ENCODE results near the gene AGAP1. TPM values are rescaled to one million over a fixed set of nuclear protein-coding genes. Genes with fewer than 3 reads are reported as not detected.

Gene AGAP1
- total RNA-seq, 4 donors from 2014 or later, result 7.2 to 19.6 (median 15.2) TPM

- H3K4me1 ChIP-seq, result no peaks in the 10 kb centered on the region
- DNase-seq, result no peak
- no peak overlapping the region for H3K27ac ChIP-seq
- TF ChIP-seq, protein P1, sequence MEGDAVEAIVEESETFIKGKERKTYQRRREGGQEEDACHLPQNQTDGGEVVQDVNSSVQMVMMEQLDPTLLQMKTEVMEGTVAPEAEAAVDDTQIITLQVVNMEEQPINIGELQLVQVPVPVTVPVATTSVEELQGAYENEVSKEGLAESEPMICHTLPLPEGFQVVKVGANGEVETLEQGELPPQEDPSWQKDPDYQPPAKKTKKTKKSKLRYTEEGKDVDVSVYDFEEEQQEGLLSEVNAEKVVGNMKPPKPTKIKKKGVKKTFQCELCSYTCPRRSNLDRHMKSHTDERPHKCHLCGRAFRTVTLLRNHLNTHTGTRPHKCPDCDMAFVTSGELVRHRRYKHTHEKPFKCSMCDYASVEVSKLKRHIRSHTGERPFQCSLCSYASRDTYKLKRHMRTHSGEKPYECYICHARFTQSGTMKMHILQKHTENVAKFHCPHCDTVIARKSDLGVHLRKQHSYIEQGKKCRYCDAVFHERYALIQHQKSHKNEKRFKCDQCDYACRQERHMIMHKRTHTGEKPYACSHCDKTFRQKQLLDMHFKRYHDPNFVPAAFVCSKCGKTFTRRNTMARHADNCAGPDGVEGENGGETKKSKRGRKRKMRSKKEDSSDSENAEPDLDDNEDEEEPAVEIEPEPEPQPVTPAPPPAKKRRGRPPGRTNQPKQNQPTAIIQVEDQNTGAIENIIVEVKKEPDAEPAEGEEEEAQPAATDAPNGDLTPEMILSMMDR (IDR thresholded peaks at IDR 0.05), result no peak
- TF ChIP-seq POLR2A (IDR thresholded peaks at IDR 0.05), result no peak
- no peaks in the 10 kb centered on the region for H3K27me3 ChIP-seq
- H3K36me3 ChIP-seq, result peaks cover 0 to 6% (median 0%) of the 10 kb centered on the region in 3 donors
- intact Hi-C loops (cut with DNase I), result no loop called here
- WGBS, 2 donors, result 71 to 73% methylated on average over 3 of the region's 3 CpGs
- no peak overlapping the region for H3K4me3 ChIP-seq
- no peaks in the 10 kb centered on the region for H3K9me3 ChIP-seq
Measured at GRCh38 chr2:235950473-235950809, 456.6 kb downstream of the AGAP1 start.

GRCh38 chr2:235951493-235951892 is 457.6 kb downstream of the AGAP1 start:
- H3K4me1 ChIP-seq, result no peaks in the 10 kb centered on the region
- no peaks in the 10 kb centered on the region for H3K9me3 ChIP-seq
- H3K27ac ChIP-seq, result no peak overlapping the region
- H3K27me3 ChIP-seq, result no peaks in the 10 kb centered on the region
- no peak for DNase-seq
- WGBS, 2 donors, result 55 to 71% methylated on average over 6 of the region's 6 CpGs
- peaks cover 0 to 6% (median 0%) of the 10 kb centered on the region in 3 donors for H3K36me3 ChIP-seq
- H3K4me3 ChIP-seq, result no peak overlapping the region
- TF ChIP-seq POLR2A (IDR thresholded peaks at IDR 0.05), result no peak
- intact Hi-C loops (cut with DNase I), result no loop called here

GRCh38 chr2:235951982-235952381 is 458.1 kb downstream of the AGAP1 start:
- H3K4me1 ChIP-seq, result no peaks in the 10 kb centered on the region
- WGBS, 2 donors, result 48 to 71% methylated on average over 2 of the region's 2 CpGs
- intact Hi-C loops (cut with DNase I), result no loop called here
- no peak for DNase-seq
- peaks cover 0 to 6% (median 0%) of the 10 kb centered on the region in 3 donors for H3K36me3 ChIP-seq
- no peaks in the 10 kb centered on the region for H3K9me3 ChIP-seq
- TF ChIP-seq POLR2A (IDR thresholded peaks at IDR 0.05), result no peak
- TF ChIP-seq, protein P1 (IDR thresholded peaks at IDR 0.05), result no peak
- no peaks in the 10 kb centered on the region for H3K27me3 ChIP-seq
- H3K27ac ChIP-seq, result no peak overlapping the region
- H3K4me3 ChIP-seq, result no peak overlapping the region

DNA sequence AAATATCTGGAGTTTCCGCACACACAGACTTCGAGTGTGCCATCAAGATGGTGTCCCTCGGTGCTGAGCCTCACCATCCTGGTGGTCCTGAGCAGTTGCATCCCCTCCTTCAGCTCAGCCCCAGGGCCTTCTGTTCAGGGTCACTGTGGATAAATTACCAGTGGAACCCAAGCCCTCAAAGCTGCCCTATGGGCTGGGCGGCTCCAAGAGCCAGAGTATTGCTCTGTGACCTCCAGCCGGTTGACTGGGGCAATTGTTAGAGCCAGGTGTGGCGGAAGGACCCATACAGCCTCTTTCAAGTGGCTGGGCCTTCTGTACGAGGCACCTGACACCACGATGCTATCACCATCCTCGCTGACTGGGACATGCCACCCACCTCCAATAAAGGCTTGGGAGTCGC is 458.9 kb downstream of the AGAP1 start:
- WGBS, 2 donors, result 86 to 99% methylated on average over 8 to 9 of the region's 10 CpGs

DNA sequence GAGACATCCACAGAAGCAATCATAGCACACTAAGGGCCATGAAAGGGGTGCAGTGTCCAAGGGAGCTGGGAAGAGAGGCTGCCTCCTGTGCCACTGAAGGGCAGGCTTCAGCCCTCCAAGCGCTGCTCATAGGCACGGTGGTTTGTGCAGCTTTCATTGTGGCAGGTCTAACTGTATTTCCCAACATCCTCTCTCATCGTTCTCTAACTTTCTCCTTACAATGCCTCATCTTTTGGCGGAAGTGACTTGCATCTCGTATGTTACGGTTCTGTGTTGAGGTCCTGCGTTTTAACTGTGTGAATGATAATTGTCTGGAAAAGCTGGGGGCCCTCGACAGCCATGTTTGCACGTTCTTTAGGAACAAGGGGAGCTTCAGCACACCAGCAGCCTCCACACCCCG is 460.4 kb downstream of the AGAP1 start:
- no peak for DNase-seq
- peaks cover 0 to 6% (median 0%) of the 10 kb centered on the region in 3 donors for H3K36me3 ChIP-seq
- TF ChIP-seq, protein P1 (IDR thresholded peaks at IDR 0.05), result no peak
- no peak for TF ChIP-seq POLR2A (IDR thresholded peaks at IDR 0.05)
- intact Hi-C loops (cut with DNase I), result no loop called here
- H3K9me3 ChIP-seq, result no peaks in the 10 kb centered on the region
- H3K4me1 ChIP-seq, result no peaks in the 10 kb centered on the region
- no peak overlapping the region for H3K4me3 ChIP-seq
- 90 to 92% methylated on average over 10 of the region's 10 CpGs for WGBS, 2 donors
- H3K27me3 ChIP-seq, result no peaks in the 10 kb centered on the region
- H3K27ac ChIP-seq, result no peak overlapping the region

More for the DNA sequence above, 458.9 kb downstream of the AGAP1 start:
- Histone ChIP-seq H3K27me3 (no peaks in the 10 kb centered on the region), H3K36me3 (peaks cover 0 to 6% (median 0%) of the 10 kb centered on the region in 3 donors), H3K4me3 (no peak overlapping the region), H3K9me3 (no peaks in the 10 kb centered on the region), H3K4me1 (no peaks in the 10 kb centered on the region), H3K27ac (no peak overlapping the region)
- DNase-seq, result no peak
- no peak for TF ChIP-seq POLR2A (IDR thresholded peaks at IDR 0.05)
- TF ChIP-seq, protein P1 (IDR thresholded peaks at IDR 0.05), result no peak
- intact Hi-C loops (cut with DNase I), result no loop called here

DNA sequence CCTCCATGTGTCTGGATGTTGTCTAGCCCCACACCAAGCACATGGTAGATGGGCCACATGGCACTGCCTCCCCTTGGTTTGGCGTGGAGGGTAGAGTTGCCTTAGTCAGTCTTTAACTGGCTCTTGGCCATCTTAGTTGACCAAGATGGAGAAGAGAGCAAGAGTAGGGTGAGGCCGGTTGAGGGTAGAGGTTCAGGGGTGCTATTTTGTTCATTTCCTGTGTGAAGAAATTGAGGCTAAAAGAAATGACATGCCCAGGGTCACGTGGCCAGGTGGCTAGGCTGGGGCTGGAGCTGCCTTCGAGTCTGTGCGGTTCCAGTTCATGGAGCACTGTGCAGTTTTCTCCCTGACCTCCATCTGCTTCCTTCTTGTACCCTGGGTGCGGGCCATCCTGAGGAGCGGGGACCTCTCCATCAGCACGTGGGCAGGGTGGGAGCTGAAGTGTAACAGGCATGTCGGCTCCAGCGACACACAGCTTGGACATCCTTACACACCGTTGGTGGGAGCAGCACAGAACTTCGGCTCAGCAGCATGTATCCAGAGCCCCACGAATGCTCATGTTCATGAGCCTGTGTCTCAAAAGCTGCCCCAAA is 461.1 kb downstream of the AGAP1 start:
- Histone ChIP-seq H3K4me1 (no peaks in the 10 kb centered on the region), H3K27ac (no peak overlapping the region), H3K36me3 (peaks cover 0 to 6% (median 0%) of the 10 kb centered on the region in 3 donors), H3K9me3 (no peaks in the 10 kb centered on the region), H3K4me3 (no peak overlapping the region), H3K27me3 (no peaks in the 10 kb centered on the region)
- intact Hi-C loops (cut with DNase I), result no loop called here
- 66 to 97% methylated on average over 3 to 9 of the region's 13 CpGs for WGBS, 2 donors
- no peak for DNase-seq
- TF ChIP-seq, protein P1 (IDR thresholded peaks at IDR 0.05), result no peak
